ENCODE data around the gene COX20. TPM values are rescaled to one million over a fixed set of nuclear protein-coding genes. Genes with fewer than 3 reads are reported as not detected.

Gene COX20
- total and polyA plus RNA-seq, 2 of the 8 experiments (the other 6 are each of a cell fraction or from before 2014, with no cell fraction given) = 17.5 to 28.8 TPM

DNA sequence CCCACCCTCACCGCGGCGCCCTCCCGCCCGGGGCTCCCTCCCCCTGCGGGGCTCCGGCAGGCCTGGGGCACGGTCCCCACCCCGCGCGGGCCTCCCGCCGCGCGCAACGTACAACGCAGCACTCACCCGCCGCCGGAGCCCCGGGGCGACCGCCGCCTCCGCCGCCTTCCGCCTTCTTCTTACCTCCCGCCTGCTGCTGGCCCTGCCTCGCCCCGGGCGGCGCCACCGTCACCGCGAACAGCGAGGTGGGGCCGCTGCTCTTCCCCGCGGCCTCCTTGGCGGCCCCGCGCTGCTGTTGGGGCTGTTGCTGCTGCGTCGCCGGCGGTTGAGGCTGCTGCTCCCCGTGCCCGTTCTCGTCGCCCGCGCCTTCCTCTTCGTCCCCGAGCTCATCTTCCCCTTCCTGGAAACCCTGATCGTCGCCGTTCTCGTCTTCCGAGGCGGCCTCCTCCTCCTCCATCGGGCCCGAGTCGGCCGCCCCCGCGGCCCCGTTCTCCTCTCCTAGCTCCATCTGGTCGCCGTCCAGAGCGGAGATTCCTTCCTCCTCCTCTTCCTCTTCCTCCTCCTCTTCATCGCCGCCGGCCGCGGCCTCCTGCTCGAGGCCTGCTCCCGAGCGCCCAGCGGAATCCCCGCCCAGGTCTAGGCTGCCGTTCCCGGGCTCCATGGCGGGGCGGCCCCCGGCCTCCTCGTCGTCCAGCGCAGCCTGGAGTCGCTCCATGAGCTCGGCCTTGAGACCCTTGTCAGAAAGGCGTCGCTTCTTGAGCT, 28.2 kb downstream of the COX20 start (continued):
- TF ChIP-seq, protein P1, sequence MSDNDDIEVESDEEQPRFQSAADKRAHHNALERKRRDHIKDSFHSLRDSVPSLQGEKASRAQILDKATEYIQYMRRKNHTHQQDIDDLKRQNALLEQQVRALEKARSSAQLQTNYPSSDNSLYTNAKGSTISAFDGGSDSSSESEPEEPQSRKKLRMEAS (IDR thresholded peaks at IDR 0.05) = no peak; the same call in 1 of the 2 replicates
- TF ChIP-seq SP2 (IDR thresholded peaks at IDR 0.05; ENCODE audit: low read length) (no peak), BCL11A (IDR thresholded peaks at IDR 0.05; ENCODE audit: low read depth in 2 of 2, low read length in 2 of 2) (no peak), JUN (IDR thresholded peaks at IDR 0.05; ENCODE audit: low read depth, low read length) (no peak), CBX5 (IDR thresholded peaks at IDR 0.05; ENCODE audit: low read depth, low read length) (no peak), EZH2 (IDR thresholded peaks at IDR 0.05; ENCODE audit: low read depth, low read length, severe bottlenecking) (no peak), PHF8 (conservative IDR thresholded peaks at IDR 0.05; ENCODE audit: low read depth, low read length) (peak; percentile 62; the same call in 1 of the 2 replicates), TEAD4 (IDR thresholded peaks at IDR 0.05; ENCODE audit: low read depth, low read length) (no peak), SIRT6 (IDR thresholded peaks at IDR 0.05; ENCODE audit: low read length) (no peak), CHD2 (IDR thresholded peaks at IDR 0.05; ENCODE audit: low read length) (no peak)

All from H1 (cell line).